NCI-H460 (cell line): ENCODE results near the gene MX2. TPM values are rescaled to one million over a fixed set of nuclear protein-coding genes. Genes with fewer than 3 reads are reported as not detected.
"Not testable (repeated sequence)": the region's sequence is repeated elsewhere in the genome, so short reads cannot be mapped to it uniquely, and the experiment has no call there.

ENCODE experiments used
- DNase-seq: peaks from one replicate; pipeline ENCODE4 v3.0.0-alpha.2; 2016; ENCODE audit warnings: low read depth; ENCODE audit errors: extremely low read depth
- total RNA-seq: library from RNA; depleted of rRNA; stranded (reverse); fragments of >200 nt; shearing (Covaris generic); gene quantifications from 2 replicates; pipeline ENCODE4 v1.2.3, GENCODE V29; 2014

MX2 gene
- total RNA-seq, 1 experiment from 2014 or later: 0.42 TPM

GRCh38 chr21:41337515-41337914, 24.3 kb upstream of the MX2 start:
- no peak for DNase-seq

DNA sequence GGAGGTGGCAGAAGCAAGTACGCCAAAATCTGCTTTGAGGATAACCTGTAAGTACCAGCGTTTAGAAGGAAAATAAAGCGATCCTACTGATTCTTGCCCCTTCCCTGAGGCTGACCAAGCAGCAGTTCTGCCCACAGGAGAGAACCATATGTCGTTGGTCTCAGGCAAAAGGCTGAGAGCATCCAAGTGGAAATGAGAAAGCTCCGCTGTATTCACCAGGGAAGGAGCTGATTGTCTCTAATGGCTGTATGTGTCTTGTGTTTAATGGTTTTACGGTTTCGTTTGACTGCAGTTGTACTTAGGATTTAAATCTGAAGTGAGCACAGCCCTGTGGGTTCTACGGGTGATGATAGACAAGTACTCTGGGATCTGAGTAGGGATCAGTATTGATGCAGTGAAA, 23.4 kb upstream of the MX2 start:
- DNase-seq: no peak

DNA sequence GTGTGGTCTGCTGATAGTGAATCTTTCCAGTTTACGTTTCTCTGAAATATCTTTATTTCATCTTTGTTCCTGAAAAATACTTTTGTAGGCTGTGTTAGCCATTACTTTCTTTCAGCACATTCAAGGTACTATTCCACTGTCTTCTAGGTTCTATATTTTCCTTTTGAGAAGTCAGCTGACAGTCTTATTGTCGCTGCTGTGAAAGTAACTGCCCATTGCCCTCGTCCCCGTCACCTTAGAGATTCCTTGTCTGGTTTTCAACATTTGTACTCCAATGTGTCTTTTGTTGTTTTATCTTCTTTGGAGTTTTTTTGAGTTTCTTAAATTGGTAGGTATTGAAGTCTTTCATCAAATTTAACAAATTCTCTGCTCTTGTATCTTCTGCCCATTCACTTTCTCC, 19.8 kb upstream of the MX2 start:
- no peak for DNase-seq

DNA sequence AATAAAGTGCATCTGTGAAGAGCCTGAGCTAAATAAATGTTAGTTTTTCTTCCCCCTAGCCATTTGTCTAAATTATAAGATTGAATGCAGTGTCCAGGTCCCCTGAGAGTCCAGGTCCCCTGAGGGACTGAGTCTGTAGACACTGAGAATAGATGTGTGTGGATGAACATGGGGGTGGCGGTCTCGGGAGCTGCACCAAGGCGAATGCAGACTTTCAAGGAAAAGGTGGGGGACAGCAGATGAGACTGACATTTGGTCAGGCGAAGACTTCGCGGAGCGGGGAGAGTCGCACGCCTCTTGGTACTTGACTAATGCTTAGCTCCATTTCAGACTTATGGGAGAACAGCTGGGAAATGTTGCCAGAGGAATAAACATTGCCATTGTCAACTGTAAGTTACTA, 17.7 kb upstream of the MX2 start:
- no peak for DNase-seq

DNA sequence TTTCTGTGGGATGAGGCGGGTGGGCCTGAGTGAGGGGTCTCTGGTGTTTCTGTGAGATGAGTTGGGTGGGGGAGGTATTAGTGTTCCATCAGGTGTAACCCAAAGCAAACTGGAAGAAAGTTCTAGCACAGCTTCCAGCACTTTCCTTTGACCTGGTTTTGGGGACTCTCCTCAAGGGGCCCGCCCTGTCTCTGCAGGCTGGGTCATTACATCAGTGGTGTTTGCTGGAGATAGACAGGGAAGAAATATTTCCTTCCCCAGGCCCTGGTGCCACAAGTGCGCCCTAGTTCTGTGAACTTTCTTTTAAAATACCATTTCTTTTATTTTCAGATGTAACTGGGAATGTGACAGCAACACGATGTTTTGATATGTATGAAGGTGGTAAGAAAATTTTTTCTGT, 16.5 kb upstream of the MX2 start:
- no peak for DNase-seq

- no peak for DNase-seq
Measured at GRCh38 chr21:41345934-41346685, 15.7 kb upstream of the MX2 start.

DNA sequence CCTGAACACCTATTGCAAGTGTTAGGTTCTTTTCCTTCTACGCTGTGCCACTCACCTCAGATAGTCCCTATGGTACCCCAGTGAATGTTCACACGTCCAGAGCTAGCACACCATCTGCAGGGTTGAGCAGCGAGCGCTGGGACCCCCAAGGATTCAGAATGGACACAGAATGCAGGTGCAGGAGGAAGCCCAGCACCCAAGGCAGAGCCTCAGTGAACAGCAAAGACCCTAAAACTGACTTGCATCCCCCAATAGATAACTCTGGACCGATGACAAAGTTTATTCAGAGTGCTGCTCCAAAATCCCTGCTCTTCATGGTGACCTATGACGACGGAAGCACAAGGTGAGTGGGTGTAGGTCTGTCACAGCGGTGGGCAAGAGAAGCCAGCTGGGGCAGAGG, 15.1 kb upstream of the MX2 start:
- no peak for DNase-seq

DNA sequence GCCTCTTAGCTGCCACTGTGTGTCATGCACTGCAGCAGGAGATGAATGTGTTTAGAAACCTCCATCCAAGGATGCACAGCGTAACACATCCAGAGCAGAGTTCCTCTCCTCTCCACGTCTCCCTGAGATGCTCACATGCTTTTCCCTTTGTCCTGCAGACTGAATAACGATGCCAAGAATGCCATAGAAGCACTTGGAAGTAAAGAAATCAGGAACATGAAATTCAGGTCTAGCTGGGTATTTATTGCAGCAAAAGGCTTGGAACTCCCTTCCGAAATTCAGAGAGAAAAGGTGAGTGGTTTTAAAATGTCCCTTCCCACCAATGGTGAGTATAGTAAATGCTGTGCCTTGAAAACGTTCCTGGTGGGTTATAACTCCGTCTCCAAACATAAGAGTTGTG, 13.4 kb upstream of the MX2 start:
- DNase-seq: no peak

- no peak for DNase-seq
Measured at GRCh38 chr21:41349126-41349525, 12.7 kb upstream of the MX2 start.

DNA sequence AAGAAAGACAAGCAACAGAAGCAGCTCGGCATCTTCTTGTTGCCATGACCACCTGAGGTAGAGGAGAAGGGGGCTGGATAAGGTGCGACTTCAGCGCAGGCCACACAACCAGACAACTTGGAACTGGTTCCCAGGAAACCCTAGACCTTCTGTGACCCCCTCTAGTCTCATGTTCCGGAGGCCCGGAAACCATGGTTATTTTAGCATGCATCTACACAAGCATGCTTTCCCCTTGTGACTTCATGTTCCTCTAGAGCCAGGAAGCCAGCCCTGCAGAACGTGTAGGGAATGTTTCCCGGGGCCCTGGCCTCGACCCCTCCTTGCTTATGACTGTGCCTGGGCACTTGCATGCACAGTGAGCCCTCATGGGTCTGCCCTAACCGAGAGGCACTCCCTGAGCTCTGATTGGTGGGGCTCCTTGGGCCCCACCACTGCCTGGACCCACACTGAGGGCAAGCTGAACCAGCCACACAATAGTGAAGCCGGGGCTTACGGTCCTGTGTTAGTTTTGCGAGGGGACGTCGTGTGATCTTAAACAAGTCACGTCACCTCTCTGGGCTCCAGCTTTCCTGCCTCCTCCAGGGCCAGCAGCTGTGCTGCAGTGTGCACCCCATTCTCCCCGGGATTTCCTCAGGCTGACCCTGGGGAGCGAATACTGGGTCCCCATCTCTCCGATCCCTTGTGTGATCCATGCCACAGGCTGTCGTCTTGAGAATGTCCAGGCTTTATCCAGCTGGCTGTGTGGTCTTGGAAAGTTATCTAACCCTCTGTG, 12.0 kb upstream of the MX2 start:
- DNase-seq: no peak

DNA sequence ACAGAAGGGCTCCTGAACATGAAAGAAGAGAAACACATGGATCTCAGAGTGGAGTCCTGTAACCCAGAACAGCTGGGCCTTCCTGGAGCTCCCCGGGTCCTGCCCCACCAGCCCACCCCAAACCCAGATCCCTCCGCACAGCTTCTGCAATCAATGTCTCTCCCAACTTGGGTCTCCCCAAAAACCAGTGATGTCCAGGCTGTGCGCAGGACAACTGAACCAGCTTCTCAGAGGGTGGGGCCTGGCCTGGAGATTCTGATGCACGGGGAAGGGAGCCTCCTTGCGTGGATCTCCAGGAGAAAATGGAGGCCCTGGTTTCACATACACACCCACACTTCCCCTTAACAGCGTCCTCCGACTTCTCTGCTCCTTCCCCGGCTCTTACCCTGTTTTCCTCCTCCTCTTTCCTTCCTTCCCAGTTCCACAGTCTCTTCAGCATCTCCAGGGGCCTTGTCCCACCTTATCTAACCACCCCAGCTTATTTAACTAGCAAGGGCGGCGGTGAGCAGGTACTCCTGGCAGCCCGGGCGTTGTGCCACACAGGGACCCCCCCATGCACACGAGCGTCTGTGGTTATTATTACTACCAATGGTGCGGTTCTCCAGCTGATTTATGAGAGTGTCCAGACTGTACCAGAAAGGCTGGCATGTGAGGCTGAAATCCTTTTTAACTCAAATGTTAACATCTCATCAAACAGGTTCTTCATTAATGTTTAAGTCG, 11.2 kb upstream of the MX2 start:
- no peak for DNase-seq

DNA sequence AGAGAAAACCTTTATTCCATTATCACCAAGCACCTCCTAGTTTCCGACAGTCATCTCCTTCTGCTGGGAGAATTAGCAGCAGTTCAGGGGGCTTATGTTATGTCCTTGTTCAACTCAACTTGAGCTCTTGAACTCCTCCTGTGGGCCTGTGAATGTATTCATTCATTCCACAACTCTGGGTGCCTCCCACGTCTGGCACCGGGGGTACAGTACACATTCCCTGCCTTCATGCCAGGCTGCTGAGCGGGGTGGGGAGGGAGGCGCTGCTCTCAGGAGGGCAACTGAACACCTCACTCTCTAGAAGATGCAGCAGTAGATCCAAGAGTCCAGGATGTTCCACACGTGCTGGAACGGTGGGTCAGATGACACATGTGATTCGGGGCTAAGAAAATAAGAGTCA, 4.3 kb upstream of the MX2 start:
- DNase-seq: no peak

DNA sequence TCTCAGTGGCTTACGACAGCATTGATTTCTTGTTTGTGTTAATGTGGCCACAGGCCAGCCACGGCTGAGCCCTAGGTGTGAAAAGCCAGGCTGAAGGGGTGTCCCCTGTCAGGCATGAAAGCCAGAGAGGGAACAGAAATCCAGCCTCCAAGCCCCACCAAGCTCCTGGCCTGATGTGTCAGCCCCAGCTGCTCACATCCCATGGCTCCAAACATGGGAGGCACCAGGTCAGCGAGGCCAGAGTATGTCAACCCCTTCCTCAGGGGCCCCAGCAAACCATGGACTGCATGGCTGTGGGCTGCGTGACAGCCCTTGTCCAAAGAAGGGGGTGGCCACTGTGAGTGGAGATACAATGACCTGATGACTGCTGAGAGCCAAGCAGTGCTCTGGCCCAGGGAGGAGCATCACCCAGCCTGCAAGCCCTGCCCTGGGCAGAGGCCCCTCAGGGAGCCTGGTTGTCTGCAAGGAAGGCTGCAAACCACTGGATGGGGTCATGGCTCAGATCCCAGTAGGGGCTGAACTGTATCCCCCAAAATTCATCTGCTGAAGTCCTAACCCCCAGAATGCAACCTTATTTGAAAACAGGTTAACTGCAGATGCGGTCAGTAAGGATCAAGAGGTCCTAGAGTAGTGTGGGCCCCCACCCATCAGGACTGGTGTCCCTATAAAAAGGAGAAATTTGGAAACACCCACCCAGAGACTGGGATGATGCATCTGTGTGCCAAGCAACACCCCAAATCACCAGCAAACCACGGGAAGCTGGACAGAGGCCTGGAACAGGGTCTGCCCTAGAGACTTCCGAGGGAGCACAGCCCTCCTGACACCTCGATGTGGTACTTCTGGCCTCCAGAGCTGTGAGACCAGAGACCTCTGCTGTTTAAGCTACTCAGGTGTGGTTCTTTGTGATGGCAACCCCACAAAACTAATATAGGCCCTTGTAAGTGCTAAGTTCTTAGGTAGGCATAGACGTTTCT, 3.3 kb upstream of the MX2 start:
- DNase-seq: no peak

- DNase-seq: no peak
Measured at GRCh38 chr21:41359286-41359685, 2.5 kb upstream of the MX2 start.

DNA sequence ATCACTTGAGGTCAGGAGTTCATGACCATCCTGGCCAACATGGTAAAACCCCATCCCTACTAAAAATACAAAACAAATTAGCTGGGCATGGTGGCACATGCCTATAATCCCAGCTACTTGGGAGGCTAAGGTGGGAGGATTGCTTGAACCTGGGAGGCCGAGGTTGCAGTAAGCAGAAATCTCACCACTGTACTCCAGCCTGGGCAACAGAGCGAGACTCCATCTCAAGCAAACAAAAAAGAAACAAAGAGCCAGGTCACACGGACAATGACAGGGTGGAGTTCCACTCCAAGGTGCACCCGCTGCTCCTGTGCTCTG, 2.1 kb upstream of the MX2 start:
- not testable (repeated sequence) for DNase-seq

DNA sequence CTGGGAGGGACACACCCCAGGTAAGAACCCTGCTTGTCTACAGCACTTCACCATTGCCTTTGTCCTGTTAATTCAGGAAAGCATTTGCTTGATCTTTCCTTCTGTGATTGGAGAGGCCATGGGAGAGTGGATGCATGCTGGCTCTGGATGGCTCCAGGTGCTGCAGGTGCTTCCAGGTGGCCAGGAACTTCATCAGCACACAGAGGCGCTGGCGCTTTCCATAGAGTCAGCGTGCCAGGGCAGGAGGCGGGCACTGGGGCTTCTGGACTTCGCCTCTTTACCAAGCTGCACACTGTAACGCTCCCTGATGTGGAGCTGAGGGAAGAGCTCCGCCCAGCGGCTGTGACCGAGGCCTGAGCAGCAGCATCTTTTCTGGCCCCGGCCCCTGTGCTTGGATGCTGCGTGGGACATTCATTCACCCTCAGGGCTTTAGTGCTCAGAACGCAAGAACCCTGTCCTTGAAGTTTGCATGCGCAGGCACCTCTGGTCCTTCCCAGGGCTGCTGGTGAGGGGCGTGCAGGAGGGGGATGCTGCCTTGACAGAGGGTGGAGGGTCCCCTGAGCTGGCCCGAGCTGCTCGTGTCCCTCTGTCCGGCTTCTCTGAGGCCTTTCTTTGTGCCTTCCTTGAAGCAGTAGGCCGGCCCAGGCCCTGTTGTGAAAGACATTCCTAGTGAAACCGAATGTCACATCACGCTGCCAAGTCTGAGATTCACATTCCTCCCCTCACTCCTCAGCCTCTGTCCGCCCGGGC, 1.6 kb upstream of the MX2 start:
- no peak for DNase-seq

- no peak for DNase-seq
Measured at GRCh38 chr21:41361053-41361785, 608 bp upstream of the MX2 start.

DNA sequence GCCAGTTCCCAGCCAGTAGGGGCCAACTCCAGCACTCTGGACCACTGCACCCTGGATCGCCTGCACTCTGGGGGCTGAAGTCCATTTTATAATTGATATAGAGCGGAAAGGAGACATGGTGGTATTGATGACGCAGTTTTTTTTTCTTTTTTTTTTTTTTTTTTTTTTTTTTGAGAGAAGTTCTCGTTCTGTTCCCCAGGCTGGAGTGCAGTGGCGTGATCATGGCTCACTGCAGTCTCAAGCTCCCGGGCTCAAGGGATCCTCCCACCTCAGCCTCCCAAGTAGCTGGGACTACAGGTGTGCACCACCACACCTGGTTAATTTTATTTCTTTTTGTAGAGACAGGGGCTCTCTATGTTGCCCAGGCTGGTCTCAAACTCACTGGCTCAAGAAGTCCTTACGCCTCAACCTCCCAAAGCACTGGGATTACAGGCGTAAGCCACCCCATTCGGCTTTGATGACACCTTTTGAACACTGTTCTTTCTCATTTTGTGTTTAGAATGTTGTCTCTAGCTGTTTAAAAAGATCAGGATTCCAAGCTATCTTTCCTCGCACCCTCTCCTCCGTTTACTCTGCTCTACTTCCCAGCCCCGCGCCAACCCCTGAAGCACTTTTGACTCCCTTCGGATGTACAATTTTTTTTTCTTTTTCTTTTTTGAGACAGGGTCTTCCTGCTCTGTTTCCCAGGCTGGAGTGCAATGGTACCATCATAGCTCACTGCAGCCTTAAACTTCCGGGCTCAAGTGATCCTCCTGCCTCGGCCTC, 960 bp downstream of the MX2 start:
- no peak for DNase-seq
